K562 (cell line): ENCODE measurements around the gene DNAH8. TPM values are rescaled to one million over a fixed set of nuclear protein-coding genes. Genes with fewer than 3 reads are reported as not detected.

Experiments used
- ATAC-seq: fragments of 200-7000 bp; cut with Tn5 transposase; 3 replicates; pipeline ENCODE4 v1.9.1; 2020; ENCODE audit warnings: moderate library complexity
- BruUV-seq: library from RNA; stranded (reverse); fragments of 400-500 nt; replicated peaks from 2 replicates; lab custom pipeline; 2021; lab: Mats Ljungman, UMichigan
- CTCF ChIA-PET: fragments of 300-600 bp; formaldehyde crosslinking; extraction: SDS; loops from one replicate; lab custom pipeline; 2021; ENCODE audit warnings: low intra/inter-chr PET ratio; lab: Yijun Ruan, JAX
- POLR2A ChIA-PET: fragments of 300-600, 350-650 bp; sonication (Branson Sonifier 250); formaldehyde crosslinking; extraction: SDS; loops from one replicate; lab custom pipeline; 2021; ENCODE audit warnings: antibody characterized with exemption, inconsistent platforms; lab: Yijun Ruan, JAX
- DNase-seq, 4 experiments: peaks; one replicate each; pipeline versions ENCODE4 v3.0.0 to v3.0.0-alpha.2; 2011 to 2018; ENCODE audit warnings: low spot score in 3 of 4, mixed read lengths in 3 of 4; ENCODE audit errors: extremely low read depth in 1 of 4
- FAIRE-seq: peaks from 2 replicates; lab custom pipeline; 2011; peaks lifted over from hg19 to GRCh38; lab: Jason Lieb, UNC
- H2AFZ ChIP-seq: 2 replicates; pipeline ENCODE4 v1.6.0; 2011; ENCODE audit warnings: low read depth, low read length, control low read depth, inconsistent platforms
- H3K27ac ChIP-seq: fragments of 200-600 bp; 3 replicates; pipeline ENCODE4 v1.8.0; 2011; ENCODE audit warnings: low read depth, mild to moderate bottlenecking, control low read depth, inconsistent platforms, low read length, moderate library complexity, mixed read lengths; ENCODE audit errors: extremely low read depth
- H3K27me3 ChIP-seq, 2 experiments: fragments of 300-600 bp in 1 of 2; 2 replicates in 1 of 2; 3 replicates in 1 of 2; pipeline versions ENCODE4 v1.6.0 to v1.8.0; 2011; ENCODE audit warnings: inconsistent platforms in 2 of 2, low read length in 2 of 2, mild to moderate bottlenecking in 1 of 2, mixed read lengths in 1 of 2, moderate library complexity in 1 of 2; ENCODE audit not compliant: control insufficient read depth in 2 of 2, insufficient read depth in 2 of 2
- H3K36me3 ChIP-seq: fragments of 300-600 bp; 3 replicates; pipeline ENCODE4 v1.8.0; 2011; ENCODE audit warnings: mild to moderate bottlenecking, low read length, inconsistent platforms; ENCODE audit not compliant: control insufficient read depth, insufficient read depth
- H3K4me1 ChIP-seq, 2 experiments: fragments of 200-600 bp in 1 of 2; replicated peaks in 1 of 2; 2 replicates in 1 of 2; 3 replicates in 1 of 2; pipeline versions ENCODE4 v1.5.1 to v1.8.0; 2011; ENCODE audit warnings: inconsistent platforms in 2 of 2, low read length in 2 of 2, mild to moderate bottlenecking in 1 of 2, mixed read lengths in 1 of 2, moderate library complexity in 1 of 2; ENCODE audit not compliant: control insufficient read depth in 2 of 2, insufficient read depth in 2 of 2
- H3K4me2 ChIP-seq: 2 replicates; pipeline ENCODE4 v1.6.1; 2011; ENCODE audit warnings: low read length, control low read depth, inconsistent platforms, mixed read lengths; ENCODE audit not compliant: insufficient read depth
- H3K4me3 ChIP-seq: fragments of 200-600 bp; sonication (generic), shearing (Covaris generic); 2 replicates; pipeline ENCODE4 v1.5.1; 2016; ENCODE audit warnings: control low read depth, inconsistent platforms
- H3K79me2 ChIP-seq: fragments of 200-600 bp; 3 replicates; pipeline ENCODE4 v1.8.0; 2011; ENCODE audit warnings: low read length, inconsistent platforms; ENCODE audit not compliant: control insufficient read depth, insufficient read depth
- H3K9ac ChIP-seq, 2 experiments: 2 replicates each; pipeline versions ENCODE4 v1.6.0 to v1.6.1; 2011; ENCODE audit warnings: low read depth in 2 of 2, low read length in 2 of 2, control low read depth in 1 of 2, inconsistent platforms in 1 of 2, mild to moderate bottlenecking in 1 of 2, mixed read lengths in 1 of 2; ENCODE audit not compliant: insufficient read depth in 1 of 2
- H3K9me1 ChIP-seq: one replicate; pipeline ENCODE4 v1.6.0; 2011; ENCODE audit warnings: inconsistent platforms, mild to moderate bottlenecking, low read length, moderate library complexity; ENCODE audit not compliant: control insufficient read depth, insufficient read depth
- H3K9me3 ChIP-seq: replicated peaks from 2 replicates; pipeline ENCODE4 v1.5.1; 2011; ENCODE audit warnings: low read depth, low read length, inconsistent platforms; ENCODE audit not compliant: control insufficient read depth, insufficient read depth
- H4K20me1 ChIP-seq: replicated peaks from 2 replicates; pipeline ENCODE4 v1.6.1; 2011; ENCODE audit warnings: low read length, inconsistent platforms, mixed read lengths; ENCODE audit not compliant: control insufficient read depth, insufficient read depth
- BCL6 ChIP-seq: fragments of 250-450 bp; sonication (Bioruptor Pico); IDR thresholded peaks from 2 replicates; pipeline ENCODE4 v1.4.0; 2020
- BHLHE40 ChIP-seq: IDR thresholded peaks from 2 replicates; pipeline ENCODE4 v1.6.1; 2011; ENCODE audit warnings: low read length, improper control_type of control experiment
- BRD4 ChIP-seq: fragments of 200-600 bp; sonication (generic); IDR thresholded peaks from 2 replicates; pipeline ENCODE4 v1.6.1; 2017; ENCODE audit warnings: inconsistent platforms
- CHCHD3 ChIP-seq: fragments of 250-450 bp; sonication (Bioruptor Pico); IDR thresholded peaks from 2 replicates; pipeline ENCODE4 v2.1.2; 2022; ENCODE audit warnings: mild to moderate bottlenecking
- FOXK1 ChIP-seq: sonication (generic); formaldehyde crosslinking; IDR thresholded peaks from 2 replicates; pipeline ENCODE4 v1.8.0; 2022; ENCODE audit warnings: missing genetic modification reagents, mild to moderate bottlenecking, borderline replicate concordance
- FOXP1 ChIP-seq: sonication (generic); formaldehyde crosslinking; IDR thresholded peaks from 2 replicates; pipeline ENCODE4 v1.8.0; 2022; ENCODE audit warnings: mild to moderate bottlenecking, missing genetic modification reagents
- GMEB1 ChIP-seq: fragments of 250-450 bp; sonication (Bioruptor Pico); IDR thresholded peaks from 2 replicates; pipeline ENCODE4 v1.4.0; 2020; ENCODE audit warnings: mild to moderate bottlenecking
- HMG20B ChIP-seq: fragments of 250-450 bp; sonication (Bioruptor Pico); IDR thresholded peaks from 2 replicates; pipeline ENCODE4 v1.5.0; 2021; ENCODE audit warnings: mild to moderate bottlenecking
- KLF10 ChIP-seq: fragments of 250-450 bp; sonication (Bioruptor Pico); IDR thresholded peaks from 2 replicates; pipeline ENCODE4 v1.6.1; 2021; ENCODE audit warnings: matching md5 sums
- RBM14 ChIP-seq: fragments of 200-400 bp; formaldehyde crosslinking; IDR thresholded peaks from 2 replicates; pipeline ENCODE4 v1.6.1; 2018; ENCODE audit warnings: low read depth, mild to moderate bottlenecking, low read length, moderate library complexity, borderline replicate concordance; ENCODE audit not compliant: insufficient read depth
- SFPQ ChIP-seq: fragments of 200-400 bp; formaldehyde crosslinking; IDR thresholded peaks from 2 replicates; pipeline ENCODE4 v1.6.1; 2017; ENCODE audit warnings: mild to moderate bottlenecking, low read depth, low read length, moderate library complexity
- STAT5B ChIP-seq: fragments of 250-450 bp; sonication (Bioruptor Pico); IDR thresholded peaks from 2 replicates; pipeline ENCODE4 v1.8.0; 2021; ENCODE audit warnings: mild to moderate bottlenecking, inconsistent platforms
- TAF1 ChIP-seq: IDR thresholded peaks from 2 replicates; pipeline ENCODE4 v1.6.1; 2011; ENCODE audit warnings: mild to moderate bottlenecking, low read length, moderate library complexity; ENCODE audit not compliant: insufficient read depth, control insufficient read depth, severe bottlenecking; ENCODE audit errors: extremely low read depth
- TEAD2 ChIP-seq: fragments of 450-650 bp; IDR thresholded peaks from 2 replicates; pipeline ENCODE4 v1.6.1; 2016; ENCODE audit warnings: missing genetic modification characterization, control low read depth, missing compliant biosample characterization
- ZBTB2 ChIP-seq: fragments of 450-650 bp; IDR thresholded peaks from 2 replicates; pipeline ENCODE4 v1.6.1; 2016; ENCODE audit warnings: antibody characterized with exemption
- ZFP1 ChIP-seq: fragments of 450-650 bp; formaldehyde crosslinking; IDR thresholded peaks from 2 replicates; pipeline ENCODE4 v1.4.0; 2020; ENCODE audit warnings: mild to moderate bottlenecking, mixed read lengths
- ZFX ChIP-seq: sonication (generic); formaldehyde crosslinking; IDR thresholded peaks from 2 replicates; pipeline ENCODE4 v1.8.0; 2022; ENCODE audit warnings: mild to moderate bottlenecking, missing genetic modification reagents, moderate library complexity
- ZNF12 ChIP-seq: sonication (generic); formaldehyde crosslinking; IDR thresholded peaks from 2 replicates; pipeline ENCODE4 v1.4.0; 2020; ENCODE audit warnings: mild to moderate bottlenecking, missing genetic modification reagents
- ZNF165 ChIP-seq: fragments of 250-450 bp; sonication (Bioruptor Pico); IDR thresholded peaks from 2 replicates; pipeline ENCODE4 v1.4.0; 2020; ENCODE audit warnings: borderline replicate concordance
- WGBS: fragments of 100-300 bp; shearing (Covaris generic); methylation state at CpG from one replicate; pipeline ENCODE4 v1.1.6; 2016; ENCODE audit warnings: low coverage, mixed read lengths; ENCODE audit not compliant: insufficient coverage; ENCODE audit errors: missing lambda C conversion rate; 5-methylcytosine and 5-hydroxymethylcytosine counted together
- in situ Hi-C: fragments of 300-500 bp; cut with MboI; formaldehyde crosslinking; loops from 4 replicates; pipeline ENCODE4 v1.15.0; 2018; ENCODE audit warnings: inconsistent platforms, mixed read lengths
- intact Hi-C: fragments of 100-400 bp; cut with micrococcal nuclease; formaldehyde crosslinking; loops from 2 replicates; pipeline ENCODE4 v1.14.2; 2022
- polyA plus RNA-seq, 8 experiments: library from polyadenylated mRNA; depleted of rRNA in 4 of 8; stranded (reverse) in 5 of 8; unstranded in 3 of 8; fragments of >200 nt; fragmentation: Nextera tagmentation in 2 of 8; fragmentation: Illumina TruSeq in 1 of 8; extraction: Ambion mirVana in 2 of 8; extraction: Trizol in 1 of 8; gene quantifications; 2 replicates each; pipeline versions ENCODE4 v1.2.1 to v1.2.3, GENCODE V29; 2011 to 2014; ENCODE audit warnings: inconsistent platforms in 1 of 8, missing spikeins in 1 of 8
- total RNA-seq, 7 experiments: library from RNA; depleted of rRNA in 6 of 7; stranded (reverse); fragments of >200 nt in 6 of 7; fragmentation: Illumina TruSeq in 2 of 7; extraction: Trizol in 2 of 7; gene quantifications; 2 replicates each; pipeline versions ENCODE4 v1.2.1 to v1.2.3, GENCODE V29; 2011 to 2021; ENCODE audit warnings: low replicate concordance in 1 of 7

Gene DNAH8
- total and polyA plus RNA-seq, 9 of the 15 experiments (the other 6 are each of a cell fraction or from before 2014, with no cell fraction given): 1.2 to 4.2 (median 2.9) TPM

- no TSS peak for BruUV-seq
- TF ChIP-seq SFPQ (no peak), TAF1 (no peak), CHCHD3 (CRISPR knock-in tag) (no peak), BRD4 (no peak), ZNF12 (no peak), FOXK1 (CRISPR knock-in tag) (no peak), BHLHE40 (no peak), ZBTB2 (no peak), FOXP1 (CRISPR knock-in tag) (no peak), GMEB1 (no peak), STAT5B (CRISPR knock-in tag) (no peak), HMG20B (CRISPR knock-in tag) (no peak), ZNF165 (CRISPR knock-in tag) (no peak), ZFP1 (CRISPR knock-in tag) (no peak), KLF10 (CRISPR knock-in tag) (no peak), RBM14 (no peak), BCL6 (CRISPR knock-in tag) (no peak), ZFX (CRISPR knock-in tag) (no peak), TEAD2 (tag) (no peak)
- no peak for DNase-seq
- H3K36me3 ChIP-seq: no peaks in the 10 kb centered on the region; the same call in 2 of the 3 replicates
- 40% methylated on average over 2 of the region's 2 CpGs for WGBS
- H3K9me1 ChIP-seq: no peaks in the 10 kb centered on the region
- ChIA-PET CTCF (no interaction called here), POLR2A (interaction anchor here (0.6 to 1.4 kb wide), 5 partner anchors 8 to 100 kb away, joined by 3 to 5 read pairs (median 3); no protein-coding TSS in a partner anchor)
- intact Hi-C loops (no loop called here), in situ Hi-C loops (no loop called here)
- H3K79me2 ChIP-seq: no peaks in the 10 kb centered on the region
- no peak overlapping the region for H3K4me2 ChIP-seq
- no peaks in the 10 kb centered on the region for H3K9me3 ChIP-seq
- H2AFZ ChIP-seq: no peak overlapping the region
- no peaks in the 10 kb centered on the region for H3K4me1 ChIP-seq
- H3K27ac ChIP-seq: no peak overlapping the region
- ATAC-seq: no peak
- H3K27me3 ChIP-seq: no peaks in the 10 kb centered on the region
- H3K4me3 ChIP-seq: no peak overlapping the region
- no peak for FAIRE-seq
- H4K20me1 ChIP-seq: no peaks in the 10 kb centered on the region
- no peak overlapping the region for H3K9ac ChIP-seq
These were observed 91.2 kb downstream of the DNAH8 start for GRCh38 chr6:38806271-38806670.
